ENCODE measurements around the gene ZNF467. TPM values are rescaled to one million over a fixed set of nuclear protein-coding genes. Genes with fewer than 3 reads are reported as not detected.

ZNF467 gene
- total and polyA plus RNA-seq, 2 donors (not counting 3 experiments of a cell fraction or from before 2014, with no cell fraction given): 4.2 to 8.9 TPM

DNA sequence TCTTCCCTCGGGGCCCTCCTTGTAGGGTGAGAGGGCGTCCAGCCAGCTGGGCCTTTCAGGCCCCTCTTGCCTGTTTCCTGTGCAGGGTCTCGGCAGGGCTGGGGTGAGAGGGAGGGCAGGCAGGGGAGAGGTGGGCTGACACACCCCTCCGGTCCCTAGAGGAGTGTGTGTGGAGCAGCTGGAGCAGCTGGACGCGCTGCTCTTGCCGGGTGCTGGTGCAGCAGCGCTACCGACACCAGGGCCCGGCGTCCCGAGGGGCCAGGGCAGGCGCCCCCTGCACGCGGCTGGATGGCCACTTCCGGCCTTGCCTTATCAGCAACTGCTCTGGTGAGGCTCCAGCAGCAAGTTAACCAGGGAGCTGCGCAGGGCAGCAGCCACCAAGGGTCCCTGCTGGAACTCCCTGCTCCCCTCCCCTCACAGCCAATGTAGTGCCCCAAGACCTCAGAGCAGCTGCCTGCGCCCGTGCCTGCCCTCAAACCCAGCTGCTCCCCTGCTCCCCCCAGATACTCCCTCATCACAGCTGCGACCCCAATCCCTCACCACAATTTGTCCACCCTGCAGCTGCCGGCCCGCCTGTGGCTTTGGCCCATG is 49.1 kb upstream of the ZNF467 start:
- intact Hi-C loops (cut with micrococcal nuclease): no loop called here
- Histone ChIP-seq H3K9me3 (replicated peaks; ENCODE audit: control insufficient read depth, insufficient read depth, low read length) (no peaks in the 10 kb centered on the region), H3K4me3 (replicated peaks in 1 of 3; ENCODE audit: insufficient read depth in 1 of 3, low read depth in 1 of 3, low read length in 3 of 3) (no peak overlapping the region), H3K4me1 (ENCODE audit: control insufficient read depth, extremely low read depth, insufficient read depth, low read length) (no peaks in the 10 kb centered on the region), H3K27ac (ENCODE audit: insufficient read depth, low read depth, low read length) (no peak overlapping the region), H4K20me1 (replicated peaks; ENCODE audit: control insufficient read depth, extremely low read depth, insufficient read depth, low read length) (no peaks in the 10 kb centered on the region), H3K79me2 (ENCODE audit: control insufficient read depth, insufficient read depth, low read length) (no peaks in the 10 kb centered on the region), H3K9me1 (replicated peaks; ENCODE audit: control insufficient read depth, extremely low read depth, insufficient read depth, low read length) (no peaks in the 10 kb centered on the region), H2AFZ (ENCODE audit: low read depth, low read length) (no peak overlapping the region), H3K36me3 (ENCODE audit: control insufficient read depth in 2 of 2, extremely low read depth in 1 of 2, insufficient read depth in 2 of 2, low read length in 2 of 2) (no peaks in the 10 kb centered on the region), H3K9ac (replicated peaks; ENCODE audit: extremely low read depth, insufficient read depth, low read length) (no peak overlapping the region), H3K27me3 (ENCODE audit: control insufficient read depth in 2 of 2, insufficient read depth in 2 of 2, low read length in 2 of 2) (no peaks in the 10 kb centered on the region), H3K4me2 (ENCODE audit: insufficient read depth, low read length) (no peak overlapping the region)
- BruUV-seq (replicated peaks): no TSS peak
- DNase-seq (ENCODE audit: low read depth, low spot score) (no peak), FAIRE-seq (no peak)
- ChIA-PET POLR2A (no interaction called here), CTCF (no interaction called here)
- dilution Hi-C loops (cut with MboI; ENCODE audit: extremely low pct_ligation_motif_present, low sequenced_read_pairs): no loop called here
- TF ChIP-seq POLR2A (IDR thresholded peaks at IDR 0.05; ENCODE audit: low read depth, low read length): no peak
- TF ChIP-seq FOS (IDR thresholded peaks at IDR 0.05; ENCODE audit: borderline replicate concordance, insufficient read depth, low read length): no peak
- TF ChIP-seq POLR2AphosphoS5 (IDR thresholded peaks at IDR 0.05; ENCODE audit: insufficient read depth, low read depth, low read length): no peak
- TF ChIP-seq GATA2 (IDR thresholded peaks at IDR 0.05; ENCODE audit: insufficient read depth, insufficient read length, low read depth, low read length): no peak

DNA sequence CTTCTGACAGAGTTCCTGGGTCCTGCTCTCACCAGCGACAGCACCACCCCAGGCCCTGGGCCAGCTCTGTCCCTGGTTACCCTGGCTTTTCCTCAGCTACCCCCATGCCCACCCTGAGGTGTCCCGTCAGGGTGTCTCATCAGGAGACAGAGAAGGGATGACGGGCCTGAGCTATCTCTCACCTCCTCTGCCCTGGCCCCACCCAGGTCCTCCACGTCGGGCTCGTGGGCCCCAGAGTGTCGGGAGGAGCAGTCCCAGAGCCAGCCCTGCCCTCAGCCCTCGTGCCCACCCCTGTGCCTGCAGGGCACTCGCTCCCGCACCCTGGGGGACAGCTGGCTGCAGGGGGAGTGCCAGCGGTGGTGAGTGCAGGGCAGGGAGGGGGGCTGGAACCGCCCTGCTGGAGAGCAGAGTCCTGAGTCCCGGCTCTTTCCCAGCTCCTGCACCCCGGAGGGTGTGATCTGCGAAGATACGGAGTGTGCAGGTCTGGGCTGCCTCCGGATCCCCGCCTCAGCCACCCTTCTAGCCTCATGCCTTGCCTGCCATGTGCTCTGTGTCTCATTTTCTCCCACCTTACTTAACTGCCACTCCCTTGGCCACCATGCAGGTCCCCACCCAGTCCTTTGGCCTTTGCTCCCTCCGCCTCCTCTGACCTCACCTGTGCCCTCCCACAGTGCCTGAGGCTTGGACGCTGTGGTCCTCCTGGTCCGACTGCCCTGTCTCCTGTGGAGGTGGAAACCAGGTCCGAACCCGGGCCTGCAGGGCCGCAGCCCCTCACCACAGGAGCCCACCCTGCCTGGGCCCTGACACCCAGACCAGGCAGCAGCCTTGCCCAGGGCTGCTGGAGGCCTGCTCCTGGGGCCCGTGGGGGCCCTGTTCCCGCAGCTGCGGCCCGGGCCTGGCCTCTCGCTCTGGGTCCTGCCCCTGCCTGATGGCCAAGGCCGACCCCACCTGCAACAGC is 48.1 kb upstream of the ZNF467 start:
- Histone ChIP-seq H3K9me3 (replicated peaks; ENCODE audit: control insufficient read depth, insufficient read depth, low read length) (no peaks in the 10 kb centered on the region), H2AFZ (ENCODE audit: low read depth, low read length) (no peak overlapping the region), H3K36me3 (ENCODE audit: control insufficient read depth in 2 of 2, extremely low read depth in 1 of 2, insufficient read depth in 2 of 2, low read length in 2 of 2) (no peaks in the 10 kb centered on the region), H3K4me2 (ENCODE audit: insufficient read depth, low read length) (no peak overlapping the region), H3K4me1 (ENCODE audit: control insufficient read depth, extremely low read depth, insufficient read depth, low read length) (no peaks in the 10 kb centered on the region), H3K27me3 (ENCODE audit: control insufficient read depth in 2 of 2, insufficient read depth in 2 of 2, low read length in 2 of 2) (no peaks in the 10 kb centered on the region), H3K9me1 (replicated peaks; ENCODE audit: control insufficient read depth, extremely low read depth, insufficient read depth, low read length) (no peaks in the 10 kb centered on the region), H3K9ac (replicated peaks; ENCODE audit: extremely low read depth, insufficient read depth, low read length) (no peak overlapping the region), H3K79me2 (ENCODE audit: control insufficient read depth, insufficient read depth, low read length) (no peaks in the 10 kb centered on the region), H3K27ac (ENCODE audit: insufficient read depth, low read depth, low read length) (no peak overlapping the region), H3K4me3 (replicated peaks in 1 of 3; ENCODE audit: insufficient read depth in 1 of 3, low read depth in 1 of 3, low read length in 3 of 3) (no peak overlapping the region), H4K20me1 (replicated peaks; ENCODE audit: control insufficient read depth, extremely low read depth, insufficient read depth, low read length) (no peaks in the 10 kb centered on the region)
- no peak for DNase-seq (ENCODE audit: low read depth, low spot score)
- ChIA-PET POLR2A (no interaction called here), CTCF (interaction anchor here (1.8 kb wide), 1 partner anchor 14 kb away, joined by 6 read pairs; no protein-coding TSS in a partner anchor)
- FAIRE-seq: no peak
- dilution Hi-C loops (cut with MboI; ENCODE audit: extremely low pct_ligation_motif_present, low sequenced_read_pairs) (no loop called here), intact Hi-C loops (cut with micrococcal nuclease) (no loop called here)
- TF ChIP-seq JUN (IDR thresholded peaks at IDR 0.05; ENCODE audit: borderline replicate concordance, insufficient read depth, insufficient read length, low read depth) (no peak), GATA2 (IDR thresholded peaks at IDR 0.05; ENCODE audit: insufficient read depth, insufficient read length, low read depth, low read length) (no peak)
- TF ChIP-seq, protein P1, sequence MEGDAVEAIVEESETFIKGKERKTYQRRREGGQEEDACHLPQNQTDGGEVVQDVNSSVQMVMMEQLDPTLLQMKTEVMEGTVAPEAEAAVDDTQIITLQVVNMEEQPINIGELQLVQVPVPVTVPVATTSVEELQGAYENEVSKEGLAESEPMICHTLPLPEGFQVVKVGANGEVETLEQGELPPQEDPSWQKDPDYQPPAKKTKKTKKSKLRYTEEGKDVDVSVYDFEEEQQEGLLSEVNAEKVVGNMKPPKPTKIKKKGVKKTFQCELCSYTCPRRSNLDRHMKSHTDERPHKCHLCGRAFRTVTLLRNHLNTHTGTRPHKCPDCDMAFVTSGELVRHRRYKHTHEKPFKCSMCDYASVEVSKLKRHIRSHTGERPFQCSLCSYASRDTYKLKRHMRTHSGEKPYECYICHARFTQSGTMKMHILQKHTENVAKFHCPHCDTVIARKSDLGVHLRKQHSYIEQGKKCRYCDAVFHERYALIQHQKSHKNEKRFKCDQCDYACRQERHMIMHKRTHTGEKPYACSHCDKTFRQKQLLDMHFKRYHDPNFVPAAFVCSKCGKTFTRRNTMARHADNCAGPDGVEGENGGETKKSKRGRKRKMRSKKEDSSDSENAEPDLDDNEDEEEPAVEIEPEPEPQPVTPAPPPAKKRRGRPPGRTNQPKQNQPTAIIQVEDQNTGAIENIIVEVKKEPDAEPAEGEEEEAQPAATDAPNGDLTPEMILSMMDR (IDR thresholded peaks at IDR 0.05; ENCODE audit: extremely low read depth in 1 of 2, insufficient read depth in 1 of 2, low read depth in 1 of 2, low read length in 2 of 2): no peak
- BruUV-seq (replicated peaks): no TSS peak

Measured in endothelial cell of umbilical vein (primary cell).